ENCODE data around the gene CYP26A1. TPM values are rescaled to one million over a fixed set of nuclear protein-coding genes. Genes with fewer than 3 reads are reported as not detected.

The CYP26A1 gene
- total and polyA plus RNA-seq, 4 donors, result 0.08 to 1.4 (median 0.29) TPM; not detected in 1

DNA sequence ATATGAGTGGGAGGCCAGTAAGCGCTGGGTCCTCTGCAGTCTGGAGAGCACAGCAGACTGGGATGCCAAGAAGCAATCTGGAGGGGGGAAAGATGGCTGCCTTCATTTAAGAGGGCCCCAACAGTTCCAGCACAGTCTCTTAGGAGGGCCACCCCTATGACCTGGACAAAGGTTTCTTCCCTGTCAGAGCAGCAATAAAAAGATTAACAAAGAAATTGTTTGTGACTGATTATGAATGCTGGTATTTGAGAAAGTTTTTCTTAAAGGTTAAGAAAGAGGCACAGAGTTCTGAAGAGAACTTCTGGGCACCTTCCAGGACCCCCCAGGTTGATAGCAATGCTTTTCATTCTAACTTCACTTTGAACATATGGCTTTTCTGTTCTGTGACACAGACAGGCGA is 52.3 kb downstream of the CYP26A1 start (continued):
- TF ChIP-seq, protein P1, sequence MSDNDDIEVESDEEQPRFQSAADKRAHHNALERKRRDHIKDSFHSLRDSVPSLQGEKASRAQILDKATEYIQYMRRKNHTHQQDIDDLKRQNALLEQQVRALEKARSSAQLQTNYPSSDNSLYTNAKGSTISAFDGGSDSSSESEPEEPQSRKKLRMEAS (IDR thresholded peaks at IDR 0.05), result no peak
- no peak for TF ChIP-seq RAD21 (IDR thresholded peaks at IDR 0.05)
- TF ChIP-seq FOXA2 (IDR thresholded peaks at IDR 0.05), result no peak
- TF ChIP-seq EGR1 (IDR thresholded peaks at IDR 0.05; ENCODE audit: low read depth in 2 of 2), result no peak
- TF ChIP-seq, protein P2, sequence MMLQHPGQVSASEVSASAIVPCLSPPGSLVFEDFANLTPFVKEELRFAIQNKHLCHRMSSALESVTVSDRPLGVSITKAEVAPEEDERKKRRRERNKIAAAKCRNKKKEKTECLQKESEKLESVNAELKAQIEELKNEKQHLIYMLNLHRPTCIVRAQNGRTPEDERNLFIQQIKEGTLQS (IDR thresholded peaks at IDR 0.05), result no peak
- no peak for TF ChIP-seq HNF4G (IDR thresholded peaks at IDR 0.05)
- no peak for TF ChIP-seq NR2F2 (IDR thresholded peaks at IDR 0.05)
- no peak for TF ChIP-seq JUND (IDR thresholded peaks at IDR 0.05)

DNA sequence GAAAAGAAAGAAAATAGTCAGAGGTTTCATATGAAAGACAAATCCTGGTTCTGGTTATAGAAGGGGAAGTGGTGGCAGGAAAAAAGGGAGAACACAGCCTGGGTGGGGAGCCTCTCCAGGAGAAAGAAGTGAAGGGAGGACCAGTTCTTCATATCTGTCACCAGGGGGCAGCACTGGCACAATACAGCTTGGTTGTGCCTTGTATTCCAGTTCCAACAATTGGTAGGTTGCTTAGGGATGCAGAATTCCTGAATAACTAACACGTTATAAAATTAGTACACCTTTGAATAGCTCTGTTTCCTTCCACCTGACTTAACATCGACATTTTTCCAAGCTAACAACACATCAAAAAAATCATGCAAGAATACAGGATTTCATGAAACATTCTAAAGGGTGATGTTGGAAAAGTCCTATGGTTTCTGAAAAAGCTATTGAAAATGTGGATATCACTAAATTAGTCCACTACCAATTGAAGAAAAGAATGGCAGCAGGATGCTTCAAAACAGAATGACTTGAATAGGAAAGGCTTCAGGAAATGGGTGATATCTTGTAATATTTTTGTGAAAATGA is 52.9 kb downstream of the CYP26A1 start:
- Histone ChIP-seq H3K9me3 (ENCODE audit: control insufficient read depth in 4 of 4, low read length in 3 of 4) (peaks cover 6 to 8% (median 6%) of the 10 kb centered on the region in 4 donors), H3K9ac (ENCODE audit: low read depth in 1 of 2, low read length in 2 of 2) (no peak overlapping the region), H3K4me3 (ENCODE audit: low read depth in 1 of 3, low read length in 3 of 3) (no peak overlapping the region), H3K4me1 (ENCODE audit: control insufficient read depth in 4 of 4, insufficient read depth in 4 of 4, low read length in 3 of 4) (no peaks in the 10 kb centered on the region), H3K36me3 (ENCODE audit: control insufficient read depth in 4 of 4, insufficient read depth in 3 of 4, low read depth in 1 of 4, low read length in 3 of 4) (no peaks in the 10 kb centered on the region), H3K27ac (ENCODE audit: low read depth in 1 of 2, low read length in 2 of 2) (no peak overlapping the region), H3K27me3 (ENCODE audit: control insufficient read depth in 4 of 4, insufficient read depth in 4 of 4, low read length in 3 of 4) (no peaks in the 10 kb centered on the region)
- TF ChIP-seq, protein P3, sequence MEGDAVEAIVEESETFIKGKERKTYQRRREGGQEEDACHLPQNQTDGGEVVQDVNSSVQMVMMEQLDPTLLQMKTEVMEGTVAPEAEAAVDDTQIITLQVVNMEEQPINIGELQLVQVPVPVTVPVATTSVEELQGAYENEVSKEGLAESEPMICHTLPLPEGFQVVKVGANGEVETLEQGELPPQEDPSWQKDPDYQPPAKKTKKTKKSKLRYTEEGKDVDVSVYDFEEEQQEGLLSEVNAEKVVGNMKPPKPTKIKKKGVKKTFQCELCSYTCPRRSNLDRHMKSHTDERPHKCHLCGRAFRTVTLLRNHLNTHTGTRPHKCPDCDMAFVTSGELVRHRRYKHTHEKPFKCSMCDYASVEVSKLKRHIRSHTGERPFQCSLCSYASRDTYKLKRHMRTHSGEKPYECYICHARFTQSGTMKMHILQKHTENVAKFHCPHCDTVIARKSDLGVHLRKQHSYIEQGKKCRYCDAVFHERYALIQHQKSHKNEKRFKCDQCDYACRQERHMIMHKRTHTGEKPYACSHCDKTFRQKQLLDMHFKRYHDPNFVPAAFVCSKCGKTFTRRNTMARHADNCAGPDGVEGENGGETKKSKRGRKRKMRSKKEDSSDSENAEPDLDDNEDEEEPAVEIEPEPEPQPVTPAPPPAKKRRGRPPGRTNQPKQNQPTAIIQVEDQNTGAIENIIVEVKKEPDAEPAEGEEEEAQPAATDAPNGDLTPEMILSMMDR (IDR thresholded peaks at IDR 0.05; ENCODE audit: low read depth, low read length, missing input control), result peak; percentile 34
- no peak for TF ChIP-seq SP1 (IDR thresholded peaks at IDR 0.05)
- no peak for TF ChIP-seq FOXA1 (IDR thresholded peaks at IDR 0.05)
- TF ChIP-seq NR2F2 (IDR thresholded peaks at IDR 0.05), result no peak
- no peak for TF ChIP-seq GABPA (IDR thresholded peaks at IDR 0.05 in 1 of 2, conservative IDR thresholded peaks at IDR 0.05 in 1 of 2)
- no peak for TF ChIP-seq JUND (IDR thresholded peaks at IDR 0.05)
- TF ChIP-seq RAD21 (IDR thresholded peaks at IDR 0.05), result peak; percentile 55 to 65
- TF ChIP-seq, protein P4, sequence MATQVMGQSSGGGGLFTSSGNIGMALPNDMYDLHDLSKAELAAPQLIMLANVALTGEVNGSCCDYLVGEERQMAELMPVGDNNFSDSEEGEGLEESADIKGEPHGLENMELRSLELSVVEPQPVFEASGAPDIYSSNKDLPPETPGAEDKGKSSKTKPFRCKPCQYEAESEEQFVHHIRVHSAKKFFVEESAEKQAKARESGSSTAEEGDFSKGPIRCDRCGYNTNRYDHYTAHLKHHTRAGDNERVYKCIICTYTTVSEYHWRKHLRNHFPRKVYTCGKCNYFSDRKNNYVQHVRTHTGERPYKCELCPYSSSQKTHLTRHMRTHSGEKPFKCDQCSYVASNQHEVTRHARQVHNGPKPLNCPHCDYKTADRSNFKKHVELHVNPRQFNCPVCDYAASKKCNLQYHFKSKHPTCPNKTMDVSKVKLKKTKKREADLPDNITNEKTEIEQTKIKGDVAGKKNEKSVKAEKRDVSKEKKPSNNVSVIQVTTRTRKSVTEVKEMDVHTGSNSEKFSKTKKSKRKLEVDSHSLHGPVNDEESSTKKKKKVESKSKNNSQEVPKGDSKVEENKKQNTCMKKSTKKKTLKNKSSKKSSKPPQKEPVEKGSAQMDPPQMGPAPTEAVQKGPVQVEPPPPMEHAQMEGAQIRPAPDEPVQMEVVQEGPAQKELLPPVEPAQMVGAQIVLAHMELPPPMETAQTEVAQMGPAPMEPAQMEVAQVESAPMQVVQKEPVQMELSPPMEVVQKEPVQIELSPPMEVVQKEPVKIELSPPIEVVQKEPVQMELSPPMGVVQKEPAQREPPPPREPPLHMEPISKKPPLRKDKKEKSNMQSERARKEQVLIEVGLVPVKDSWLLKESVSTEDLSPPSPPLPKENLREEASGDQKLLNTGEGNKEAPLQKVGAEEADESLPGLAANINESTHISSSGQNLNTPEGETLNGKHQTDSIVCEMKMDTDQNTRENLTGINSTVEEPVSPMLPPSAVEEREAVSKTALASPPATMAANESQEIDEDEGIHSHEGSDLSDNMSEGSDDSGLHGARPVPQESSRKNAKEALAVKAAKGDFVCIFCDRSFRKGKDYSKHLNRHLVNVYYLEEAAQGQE (IDR thresholded peaks at IDR 0.05), result no peak
- TF ChIP-seq RXRA (IDR thresholded peaks at IDR 0.05), result no peak
- TF ChIP-seq FOXA2 (IDR thresholded peaks at IDR 0.05), result no peak
- no peak for TF ChIP-seq EGR1 (IDR thresholded peaks at IDR 0.05; ENCODE audit: low read depth in 2 of 2)
- TF ChIP-seq YY1 (IDR thresholded peaks at IDR 0.05), result no peak
- TF ChIP-seq, protein P1 (IDR thresholded peaks at IDR 0.05), result no peak
- TF ChIP-seq, protein P2 (IDR thresholded peaks at IDR 0.05), result no peak
- TF ChIP-seq TAF1 (conservative IDR thresholded peaks at IDR 0.05), result no peak
- TF ChIP-seq HNF4G (IDR thresholded peaks at IDR 0.05), result no peak
- no peak for DNase-seq (ENCODE audit: low spot score)
- 95% methylated on average over 2 of the region's 2 CpGs for WGBS

Other genes starting within 250 kb of the CYP26A1 start
- gene EXOC6, start 225.4 kb upstream of the CYP26A1 start, total RNA-seq, result 10 to 100 TPM; 10.2 to 35.4 TPM
- 1 to 10 TPM; 6.5 to 6.7 TPM for gene EXOC6, start 225.4 kb upstream of the CYP26A1 start, polyA plus RNA-seq
- under 1 TPM; 0.09 to 0.25 TPM for gene CYP26C1, start 13.1 kb upstream of the CYP26A1 start, total RNA-seq
- not detected for gene CYP26C1, start 13.1 kb upstream of the CYP26A1 start, polyA plus RNA-seq

All from liver (tissue), 9 donors.